Endothelial cell (in vitro differentiated cells): ENCODE measurements around the gene LEMD1. TPM values are rescaled to one million over a fixed set of nuclear protein-coding genes. Genes with fewer than 3 reads are reported as not detected.

Experiments
- DNase-seq: peaks from one replicate; pipeline ENCODE4 v3.0.0; 2021; ENCODE audit warnings: low spot score
- H3K27ac Mint-ChIP-seq: one replicate; pipeline ENCODE4 v1.8.0; 2021; ENCODE audit warnings: mixed read lengths, inconsistent platforms; ENCODE audit not compliant: unreplicated experiment
- H3K27me3 Mint-ChIP-seq: one replicate; pipeline ENCODE4 v1.8.0; 2021; ENCODE audit warnings: mild to moderate bottlenecking, moderate library complexity, mixed read lengths, inconsistent platforms; ENCODE audit not compliant: unreplicated experiment
- H3K36me3 Mint-ChIP-seq: one replicate; pipeline ENCODE4 v1.8.0; 2021; ENCODE audit warnings: mild to moderate bottlenecking, low read depth, mixed read lengths, inconsistent platforms; ENCODE audit not compliant: unreplicated experiment
- H3K4me1 Mint-ChIP-seq: one replicate; pipeline ENCODE4 v1.8.0; 2021; ENCODE audit warnings: mild to moderate bottlenecking, mixed read lengths, inconsistent platforms; ENCODE audit not compliant: unreplicated experiment
- H3K4me3 Mint-ChIP-seq: one replicate; pipeline ENCODE4 v1.8.0; 2021; ENCODE audit warnings: mild to moderate bottlenecking, mixed read lengths, inconsistent platforms; ENCODE audit not compliant: unreplicated experiment
- H3K9me3 Mint-ChIP-seq: one replicate; pipeline ENCODE4 v1.8.0; 2021; ENCODE audit warnings: mixed read lengths, inconsistent platforms; ENCODE audit not compliant: unreplicated experiment
- total RNA-seq: library from RNA; stranded (reverse); fragmentation: NEBNext Ultra II Directional; extraction: Animal tissue kit (Norgen Biotek cat#: 25700); gene quantifications from one replicate; pipeline ENCODE4 v1.2.1, GENCODE V29; 2021; ENCODE audit not compliant: unreplicated experiment
- TF ChIP-seq, protein P1 (sequence below): fragments of 200-600 bp; sonication (generic); IDR thresholded peaks from one replicate; pipeline ENCODE4 v1.5.0; 2021; ENCODE audit warnings: antibody characterized with exemption; ENCODE audit not compliant: unreplicated experiment

LEMD1 gene
- total RNA-seq, 1 donor from 2014 or later: 3.0 TPM

- no peak overlapping the region for H3K4me3 Mint-ChIP-seq
- H3K27ac Mint-ChIP-seq: peak overlapping the region; percentile 81
- H3K4me1 Mint-ChIP-seq: peaks cover 71% of the 10 kb centered on the region
- TF ChIP-seq, protein P1, sequence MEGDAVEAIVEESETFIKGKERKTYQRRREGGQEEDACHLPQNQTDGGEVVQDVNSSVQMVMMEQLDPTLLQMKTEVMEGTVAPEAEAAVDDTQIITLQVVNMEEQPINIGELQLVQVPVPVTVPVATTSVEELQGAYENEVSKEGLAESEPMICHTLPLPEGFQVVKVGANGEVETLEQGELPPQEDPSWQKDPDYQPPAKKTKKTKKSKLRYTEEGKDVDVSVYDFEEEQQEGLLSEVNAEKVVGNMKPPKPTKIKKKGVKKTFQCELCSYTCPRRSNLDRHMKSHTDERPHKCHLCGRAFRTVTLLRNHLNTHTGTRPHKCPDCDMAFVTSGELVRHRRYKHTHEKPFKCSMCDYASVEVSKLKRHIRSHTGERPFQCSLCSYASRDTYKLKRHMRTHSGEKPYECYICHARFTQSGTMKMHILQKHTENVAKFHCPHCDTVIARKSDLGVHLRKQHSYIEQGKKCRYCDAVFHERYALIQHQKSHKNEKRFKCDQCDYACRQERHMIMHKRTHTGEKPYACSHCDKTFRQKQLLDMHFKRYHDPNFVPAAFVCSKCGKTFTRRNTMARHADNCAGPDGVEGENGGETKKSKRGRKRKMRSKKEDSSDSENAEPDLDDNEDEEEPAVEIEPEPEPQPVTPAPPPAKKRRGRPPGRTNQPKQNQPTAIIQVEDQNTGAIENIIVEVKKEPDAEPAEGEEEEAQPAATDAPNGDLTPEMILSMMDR: no peak
- peaks cover 2% of the 10 kb centered on the region for H3K36me3 Mint-ChIP-seq
- peaks cover 8% of the 10 kb centered on the region for H3K27me3 Mint-ChIP-seq
- H3K9me3 Mint-ChIP-seq: no peaks in the 10 kb centered on the region
- no peak for DNase-seq
These were observed 22.6 kb upstream of the LEMD1 start for GRCh38 chr1:205444300-205444930.

DNA sequence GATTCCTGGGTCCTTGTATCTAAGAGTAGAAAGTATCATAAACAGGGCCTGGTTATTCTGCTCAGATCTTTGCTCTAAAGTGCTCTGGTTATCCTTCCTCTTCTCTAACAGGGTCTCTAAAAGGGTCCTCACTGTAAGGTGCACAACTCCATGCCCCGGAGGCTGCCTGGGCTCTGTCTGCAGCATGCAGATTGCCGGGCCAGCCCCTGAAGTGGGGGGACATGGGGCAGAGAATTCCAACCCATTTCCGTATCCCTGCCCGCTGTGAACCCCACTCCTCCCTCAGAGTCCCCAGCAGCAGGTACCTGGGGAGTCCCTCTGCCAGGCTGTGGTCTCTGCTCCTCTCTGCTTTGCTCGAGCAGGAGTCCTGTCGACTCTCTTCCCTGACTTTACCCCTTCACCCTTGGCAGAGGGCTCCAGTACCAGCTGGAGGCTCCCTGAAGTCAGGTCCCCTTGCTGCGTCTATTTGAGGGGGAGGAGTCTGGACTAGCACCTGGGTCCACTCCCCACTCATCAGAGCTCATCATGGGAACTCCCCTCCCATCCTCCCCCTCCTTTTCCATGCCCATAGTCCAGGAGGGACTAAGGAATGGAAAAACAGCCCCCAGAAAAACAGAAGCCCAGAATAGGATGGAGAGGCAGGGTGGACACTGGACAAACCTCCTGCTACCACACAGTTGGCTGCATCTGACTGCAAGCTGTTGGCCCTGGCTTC is 21.9 kb upstream of the LEMD1 start:
- H3K4me3 Mint-ChIP-seq: no peak overlapping the region
- TF ChIP-seq, protein P1: no peak
- peaks cover 2% of the 10 kb centered on the region for H3K36me3 Mint-ChIP-seq
- no peak overlapping the region for H3K27ac Mint-ChIP-seq
- DNase-seq: no peak
- peaks cover 7% of the 10 kb centered on the region for H3K27me3 Mint-ChIP-seq
- no peaks in the 10 kb centered on the region for H3K9me3 Mint-ChIP-seq
- peaks cover 77% of the 10 kb centered on the region for H3K4me1 Mint-ChIP-seq

- Mint-ChIP-seq H3K36me3 (peaks cover 2% of the 10 kb centered on the region), H3K27ac (no peak overlapping the region), H3K9me3 (no peaks in the 10 kb centered on the region), H3K4me1 (peaks cover 68% of the 10 kb centered on the region), H3K4me3 (peak overlapping the region; percentile 8), H3K27me3 (peaks cover 7% of the 10 kb centered on the region)
- TF ChIP-seq, protein P1: no peak
- no peak for DNase-seq
These were observed 20.3 kb upstream of the LEMD1 start for GRCh38 chr1:205442051-205442725.

DNA sequence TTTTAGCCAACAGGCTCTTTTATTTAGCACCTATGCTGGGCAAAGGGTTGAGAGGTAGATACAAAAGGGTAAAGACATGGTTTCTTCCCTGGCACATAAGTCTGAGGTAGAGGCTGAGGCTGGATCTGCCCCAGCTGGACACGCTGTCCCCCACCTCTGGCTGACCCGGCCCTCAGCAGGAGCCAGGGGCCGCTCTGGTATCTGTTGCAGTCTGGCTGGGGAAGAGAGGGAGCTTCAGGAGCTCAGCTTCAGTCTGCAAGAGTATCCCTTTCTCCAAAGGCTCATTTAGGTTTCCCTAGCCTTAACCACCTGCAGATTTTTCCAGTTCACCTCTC is 19.8 kb upstream of the LEMD1 start:
- Mint-ChIP-seq H3K27ac (no peak overlapping the region), H3K9me3 (no peaks in the 10 kb centered on the region), H3K4me1 (peaks cover 65% of the 10 kb centered on the region), H3K27me3 (peaks cover 7% of the 10 kb centered on the region), H3K4me3 (peak overlapping the region; percentile 8), H3K36me3 (peaks cover 2% of the 10 kb centered on the region)
- no peak for DNase-seq
- TF ChIP-seq, protein P1: no peak

DNA sequence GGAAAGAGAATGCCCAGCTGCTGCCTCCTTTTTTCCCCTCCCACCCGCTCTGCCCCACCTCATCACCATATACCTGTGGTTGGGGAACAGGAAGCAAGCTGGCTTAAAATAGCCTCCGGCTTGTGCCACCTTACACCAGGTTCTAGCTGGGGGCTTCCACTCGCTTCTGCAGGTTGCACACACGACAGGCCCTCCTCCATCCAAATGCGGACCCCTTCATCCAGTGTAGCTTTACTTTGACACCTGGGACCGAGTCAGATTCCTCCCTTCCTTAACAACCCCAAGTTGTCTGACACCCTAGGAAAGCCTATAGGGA is 19.4 kb upstream of the LEMD1 start:
- Mint-ChIP-seq H3K4me1 (peaks cover 61% of the 10 kb centered on the region), H3K4me3 (no peak overlapping the region), H3K27me3 (peaks cover 7% of the 10 kb centered on the region), H3K36me3 (peaks cover 2% of the 10 kb centered on the region), H3K27ac (peak overlapping the region; percentile 84), H3K9me3 (no peaks in the 10 kb centered on the region)
- DNase-seq: no peak
- TF ChIP-seq, protein P1: no peak
